ENCODE measurements around the gene ADCY9.
"Not testable (repeated sequence)": the region's sequence is repeated elsewhere in the genome, so short reads cannot be mapped to it uniquely, and the experiment has no call there.

Gene ADCY9

DNA sequence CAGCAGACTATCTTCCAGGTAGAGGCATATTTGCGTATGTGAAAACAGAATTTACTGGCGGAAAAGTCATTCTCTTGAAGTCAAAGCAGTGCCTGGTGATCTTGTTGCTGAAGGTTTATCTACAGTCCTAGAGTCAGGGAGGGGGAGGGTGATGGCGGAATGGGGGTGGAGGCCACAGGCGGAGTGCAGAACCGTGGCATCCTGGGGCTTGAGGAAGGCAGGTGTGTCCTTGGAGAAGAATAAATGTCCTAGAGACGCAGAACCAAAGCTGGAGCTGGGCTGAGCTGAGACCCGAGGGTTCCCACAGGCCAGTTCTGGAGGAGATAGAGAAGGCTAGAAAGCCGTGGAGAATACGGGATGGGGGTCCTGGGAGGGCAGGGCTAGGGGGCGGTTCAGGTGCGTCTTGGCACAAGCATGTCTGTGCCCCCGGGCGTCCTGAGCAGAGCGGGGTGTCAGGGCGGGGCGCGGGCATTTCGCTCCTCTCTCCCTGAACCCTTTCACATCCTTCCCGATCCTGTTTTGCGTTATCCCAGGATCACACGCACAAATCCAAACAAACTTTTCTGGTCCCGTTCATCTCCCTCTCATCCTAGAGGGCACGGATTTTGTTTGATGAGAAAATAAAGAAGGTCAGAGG lies 158.8 kb downstream of the ADCY9 start:
- TF ChIP-seq GATA1 (IDR thresholded peaks at IDR 0.05; ENCODE audit: low read depth, low read length) (no peak), POLR2A (IDR thresholded peaks at IDR 0.05; ENCODE audit: low read length) (no peak)
- DNase-seq: no peak

GRCh38 chr16:3954411-3954921 lies 161.8 kb downstream of the ADCY9 start:
- no peak for TF ChIP-seq GATA1 (IDR thresholded peaks at IDR 0.05; ENCODE audit: low read depth, low read length)
- no peak for TF ChIP-seq POLR2A (IDR thresholded peaks at IDR 0.05; ENCODE audit: low read length)
- no peak for DNase-seq

GRCh38 chr16:3953728-3954410 lies 162.4 kb downstream of the ADCY9 start:
- TF ChIP-seq GATA1 (IDR thresholded peaks at IDR 0.05; ENCODE audit: low read depth, low read length) (no peak), POLR2A (IDR thresholded peaks at IDR 0.05; ENCODE audit: low read length) (no peak)

DNA sequence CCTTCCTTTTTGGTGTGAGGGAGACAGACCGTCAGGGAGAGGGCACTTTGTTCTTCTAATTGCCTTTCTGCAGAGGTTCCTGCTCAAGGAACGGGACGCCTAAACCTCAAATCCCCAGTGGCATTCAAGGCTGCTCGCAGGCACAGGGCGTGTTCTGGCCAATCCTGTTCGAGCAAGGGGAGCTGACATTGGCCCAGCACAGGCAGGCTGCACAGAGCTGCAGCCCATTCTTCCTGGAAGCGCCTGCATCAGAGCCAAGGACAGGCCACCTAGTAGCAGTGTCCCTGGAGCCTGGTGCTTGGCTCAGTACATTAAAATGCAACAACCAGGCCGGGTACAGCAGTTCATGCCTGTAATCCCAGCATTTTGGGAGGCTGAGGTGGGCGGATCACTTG lies 163.5 kb downstream of the ADCY9 start:
- DNase-seq: no peak
- TF ChIP-seq POLR2A (IDR thresholded peaks at IDR 0.05; ENCODE audit: low read length) (no peak), GATA1 (IDR thresholded peaks at IDR 0.05; ENCODE audit: low read depth, low read length) (no peak)

More at GRCh38 chr16:3953728-3954410, 162.4 kb downstream of the ADCY9 start:
- no peak for DNase-seq

DNA sequence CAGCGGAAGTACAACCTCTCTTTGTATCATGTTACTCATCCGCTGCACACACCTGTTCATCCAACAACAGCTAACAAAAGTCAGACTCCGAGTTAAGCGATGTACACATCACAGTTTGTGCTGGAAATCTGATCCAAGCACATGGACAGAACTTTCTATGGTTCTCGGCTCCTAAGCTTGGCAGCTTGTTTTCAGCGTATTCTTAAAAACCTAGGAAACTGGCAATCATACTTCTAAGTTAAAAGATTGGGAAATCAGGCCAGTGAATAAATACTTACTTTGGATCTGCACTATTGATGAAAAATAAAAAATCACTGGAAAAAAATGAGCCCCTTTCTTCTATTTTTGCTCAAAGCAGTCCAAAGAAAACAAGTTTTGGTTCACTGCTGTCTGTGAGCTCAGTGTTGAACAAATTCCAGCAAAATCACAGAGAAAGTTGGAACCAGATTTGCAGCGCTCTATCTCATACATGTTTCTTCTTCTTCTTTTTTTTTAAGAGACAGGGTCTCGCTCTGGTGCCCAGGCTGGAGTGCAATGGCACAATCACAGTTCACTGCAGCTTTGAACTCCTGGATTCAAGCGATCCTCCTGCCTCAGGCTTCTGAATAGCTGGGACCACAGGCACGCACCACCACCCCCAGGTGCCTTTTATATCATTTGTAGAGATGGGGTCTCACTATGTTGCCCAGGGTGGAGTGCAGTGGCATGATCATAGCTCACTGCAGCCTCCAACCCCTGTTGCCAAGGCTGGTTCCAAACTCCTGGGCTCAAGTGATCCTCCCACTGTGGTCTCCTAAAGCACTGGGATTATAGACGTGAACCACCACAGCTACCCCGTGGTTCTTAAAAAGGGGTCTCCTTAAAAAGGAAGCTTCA lies 164.1 kb downstream of the ADCY9 start:
- DNase-seq: no peak
- TF ChIP-seq GATA1 (IDR thresholded peaks at IDR 0.05; ENCODE audit: low read depth, low read length) (no peak), POLR2A (IDR thresholded peaks at IDR 0.05; ENCODE audit: low read length) (no peak)

DNA sequence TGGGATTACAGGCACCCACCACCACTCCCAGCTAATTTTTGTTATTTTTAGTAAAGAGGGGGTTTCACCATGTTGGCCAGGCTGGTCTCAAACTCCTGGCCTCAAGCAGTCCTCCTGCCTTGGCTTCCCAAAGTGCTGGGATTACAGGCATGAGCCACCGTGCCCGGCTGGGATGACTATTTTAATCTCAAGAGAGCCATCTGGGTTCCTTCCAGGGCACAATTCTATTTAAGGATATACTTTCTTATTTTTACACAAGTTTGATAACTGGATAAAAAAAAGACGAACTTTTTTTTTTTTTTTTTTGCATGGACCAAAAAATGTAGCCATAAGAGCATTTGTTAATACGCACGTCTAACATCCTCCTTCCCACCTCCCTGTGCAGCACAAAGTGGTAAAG lies 164.9 kb downstream of the ADCY9 start:
- DNase-seq: not testable (repeated sequence)

DNA sequence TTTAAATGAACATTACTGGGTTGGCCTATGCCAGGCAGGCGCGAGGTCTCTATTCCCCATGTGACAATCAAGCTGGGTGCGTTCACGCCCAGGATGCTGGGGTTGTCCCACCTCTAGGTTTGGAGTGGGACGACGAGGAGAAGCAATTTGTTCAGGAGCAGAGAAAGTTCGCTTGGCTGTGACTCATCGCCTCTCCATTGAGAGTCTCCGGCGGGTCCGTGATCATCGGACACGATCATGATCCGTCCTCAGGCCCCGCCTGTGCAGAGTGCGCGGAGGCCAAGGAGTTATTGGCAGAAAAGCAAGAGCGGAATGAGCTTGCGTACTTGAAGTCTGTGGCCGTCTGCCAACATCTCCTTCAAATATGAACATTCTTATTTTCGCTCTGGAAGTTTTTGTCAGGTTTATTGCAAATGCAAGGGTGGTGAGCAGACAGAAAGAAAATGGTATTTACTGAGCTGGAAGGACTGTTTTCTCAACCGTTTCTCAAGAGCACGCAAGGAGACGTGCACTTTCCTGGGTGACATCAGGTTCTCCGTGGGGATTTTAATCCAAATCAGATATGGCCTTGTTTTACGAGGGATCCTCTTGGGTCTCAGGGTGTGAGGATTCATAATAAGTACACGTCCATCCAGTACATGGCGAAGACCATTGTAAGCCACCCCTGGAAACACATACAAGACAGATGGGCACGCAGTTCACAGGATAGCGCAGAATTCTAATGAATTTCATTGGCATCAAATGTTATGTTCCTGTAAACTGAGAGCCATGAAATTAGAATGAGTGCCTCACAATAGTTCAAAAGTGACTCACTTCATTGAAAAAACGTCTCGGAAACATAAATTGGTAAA lies 165.7 kb downstream of the ADCY9 start:
- no peak for DNase-seq

GRCh38 chr16:3949946-3950342 lies 166.3 kb downstream of the ADCY9 start:
- no peak for DNase-seq
- TF ChIP-seq GATA1 (IDR thresholded peaks at IDR 0.05; ENCODE audit: low read depth, low read length) (no peak), POLR2A (IDR thresholded peaks at IDR 0.05; ENCODE audit: low read length) (no peak)

More for the DNA sequence above, 165.7 kb downstream of the ADCY9 start:
- TF ChIP-seq POLR2A (IDR thresholded peaks at IDR 0.05; ENCODE audit: low read length) (no peak), GATA1 (IDR thresholded peaks at IDR 0.05; ENCODE audit: low read depth, low read length) (no peak)

DNA sequence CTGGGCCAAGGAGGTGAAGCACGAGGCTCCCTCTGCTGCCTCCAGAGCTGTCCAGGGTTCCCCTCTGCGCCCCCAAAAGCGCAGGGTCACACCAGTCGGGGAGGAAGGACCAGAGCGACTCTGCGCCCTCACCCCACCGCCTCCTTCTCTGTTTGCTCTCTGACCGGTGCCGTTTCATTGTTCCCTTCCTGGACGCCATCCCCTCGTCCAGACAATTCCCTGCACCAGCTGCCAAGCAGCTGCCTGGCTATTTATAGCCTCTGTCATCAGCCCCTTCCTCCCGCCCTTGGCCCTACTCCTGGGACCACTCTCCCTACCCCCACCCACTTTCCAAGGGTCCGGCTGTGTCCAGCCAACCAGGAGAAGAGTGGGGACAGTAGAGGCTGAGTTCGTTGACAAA lies 167.0 kb downstream of the ADCY9 start:
- TF ChIP-seq POLR2A (IDR thresholded peaks at IDR 0.05; ENCODE audit: low read length) (no peak), GATA1 (IDR thresholded peaks at IDR 0.05; ENCODE audit: low read depth, low read length) (no peak)
- no peak for DNase-seq

GRCh38 chr16:3948378-3948995 lies 167.8 kb downstream of the ADCY9 start:
- TF ChIP-seq GATA1 (IDR thresholded peaks at IDR 0.05; ENCODE audit: low read depth, low read length) (no peak), POLR2A (IDR thresholded peaks at IDR 0.05; ENCODE audit: low read length) (no peak)
- no peak for DNase-seq

DNA sequence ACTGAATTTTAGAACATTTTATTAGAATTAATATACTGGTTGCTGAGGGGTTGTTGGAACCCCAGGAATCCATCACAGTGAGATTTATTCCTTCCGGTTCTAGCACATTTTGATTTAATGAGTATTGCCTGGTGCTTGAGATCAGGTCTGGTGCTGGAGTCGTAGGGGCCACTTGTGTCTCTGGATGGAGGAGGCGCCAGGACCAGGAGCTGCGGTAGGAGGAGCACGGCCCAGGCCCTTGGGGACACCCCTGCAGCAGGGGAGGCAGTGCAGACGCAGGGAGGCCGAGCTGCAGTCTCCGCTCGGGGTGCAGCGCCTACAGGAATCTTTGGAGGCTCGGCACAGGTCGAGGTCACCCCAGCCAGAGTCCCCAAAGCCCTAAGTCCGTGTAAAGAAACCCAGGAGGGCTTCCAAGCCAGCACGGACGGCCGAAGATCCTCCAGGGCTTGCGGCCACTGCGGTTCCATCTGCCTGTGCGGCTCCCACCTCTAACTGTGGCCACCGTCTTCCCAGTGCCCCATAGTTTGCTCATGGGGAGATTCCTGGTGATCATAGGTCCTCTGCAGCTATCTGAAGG lies 169.6 kb downstream of the ADCY9 start:
- DNase-seq: no peak
- TF ChIP-seq POLR2A (IDR thresholded peaks at IDR 0.05; ENCODE audit: low read length) (no peak), GATA1 (IDR thresholded peaks at IDR 0.05; ENCODE audit: low read depth, low read length) (no peak)

- no peak for TF ChIP-seq GATA1 (IDR thresholded peaks at IDR 0.05; ENCODE audit: low read depth, low read length)
- TF ChIP-seq POLR2A (IDR thresholded peaks at IDR 0.05; ENCODE audit: low read length): no peak
- DNase-seq: no peak
Observed at GRCh38 chr16:3945751-3946603, 170.3 kb downstream of the ADCY9 start.

- DNase-seq: not testable (repeated sequence)
Observed at GRCh38 chr16:3944457-3944856, 171.8 kb downstream of the ADCY9 start.

DNA sequence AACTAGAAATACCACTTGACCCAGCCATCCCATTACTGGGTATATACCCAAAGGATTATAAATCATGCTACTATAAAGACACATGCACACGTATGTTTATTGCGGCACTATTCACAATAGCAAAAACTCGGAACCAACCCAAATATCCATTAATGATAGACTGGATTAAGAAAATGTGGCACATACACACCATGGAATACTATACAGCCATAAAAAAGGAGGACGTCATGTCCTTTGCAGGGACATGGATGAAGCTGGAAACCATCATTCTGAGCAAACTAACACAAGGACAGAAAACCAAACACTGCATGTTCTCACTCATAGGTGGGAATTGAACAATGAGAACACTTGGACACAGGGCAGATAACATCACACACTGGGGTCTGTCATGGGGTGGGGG lies 174.1 kb downstream of the ADCY9 start:
- not testable (repeated sequence) for DNase-seq

All from erythroblast (primary cell).